ENCODE data around the gene DOK4. TPM values are rescaled to one million over a fixed set of nuclear protein-coding genes. Genes with fewer than 3 reads are reported as not detected.

Gene DOK4
- total RNA-seq, 2 donors from 2014 or later, result 1.8 to 2.6 TPM

GRCh38 chr16:57514791-57515600, 28.7 kb upstream of the DOK4 start:
- no peak overlapping the region for H3K4me3 Mint-ChIP-seq
- DNase-seq, result no peak
- no peak for ATAC-seq
- H3K4me1 Mint-ChIP-seq, result peaks cover 9% of the 10 kb centered on the region
- H3K27me3 Mint-ChIP-seq, result no peaks in the 10 kb centered on the region
- no peaks in the 10 kb centered on the region for H3K9me3 ChIP-seq (ENCODE audit: control insufficient read depth, low read length, poor library complexity, severe bottlenecking)
- H3K36me3 Mint-ChIP-seq (ENCODE audit: low read depth), result peaks cover 6% of the 10 kb centered on the region
- no peak overlapping the region for H3K27ac Mint-ChIP-seq

- no peaks in the 10 kb centered on the region for H3K27me3 Mint-ChIP-seq
- H3K9me3 ChIP-seq (ENCODE audit: control insufficient read depth, low read length, poor library complexity, severe bottlenecking), result no peaks in the 10 kb centered on the region
Observed at GRCh38 chr16:57514371-57514770, 28.1 kb upstream of the DOK4 start.

GRCh38 chr16:57513371-57514102, 27.2 kb upstream of the DOK4 start:
- Mint-ChIP-seq H3K27me3 (no peaks in the 10 kb centered on the region), H3K27ac (no peak overlapping the region), H3K4me3 (no peak overlapping the region), H3K36me3 (ENCODE audit: low read depth) (peaks cover 6% of the 10 kb centered on the region), H3K4me1 (peaks cover 5% of the 10 kb centered on the region)
- ATAC-seq, result no peak
- DNase-seq, result no peak
- no peaks in the 10 kb centered on the region for H3K9me3 ChIP-seq (ENCODE audit: control insufficient read depth, low read length, poor library complexity, severe bottlenecking)

More at GRCh38 chr16:57514371-57514770, 28.1 kb upstream of the DOK4 start:
- ATAC-seq, result no peak
- Mint-ChIP-seq H3K27ac (no peak overlapping the region), H3K36me3 (ENCODE audit: low read depth) (peaks cover 6% of the 10 kb centered on the region), H3K4me1 (peaks cover 9% of the 10 kb centered on the region), H3K4me3 (no peak overlapping the region)
- DNase-seq, result no peak

GRCh38 chr16:57512296-57513001, 26.2 kb upstream of the DOK4 start:
- ATAC-seq (no peak), DNase-seq (no peak)
- no peak overlapping the region for H3K4me3 Mint-ChIP-seq
- no peaks in the 10 kb centered on the region for H3K27me3 Mint-ChIP-seq
- H3K4me1 Mint-ChIP-seq, result peaks cover 5% of the 10 kb centered on the region
- no peak overlapping the region for H3K27ac Mint-ChIP-seq
- no peaks in the 10 kb centered on the region for H3K9me3 ChIP-seq (ENCODE audit: control insufficient read depth, low read length, poor library complexity, severe bottlenecking)
- peaks cover 6% of the 10 kb centered on the region for H3K36me3 Mint-ChIP-seq (ENCODE audit: low read depth)

GRCh38 chr16:57510016-57510871, 24.0 kb upstream of the DOK4 start:
- Mint-ChIP-seq H3K27ac (no peak overlapping the region), H3K27me3 (no peaks in the 10 kb centered on the region), H3K4me3 (no peak overlapping the region), H3K4me1 (no peaks in the 10 kb centered on the region), H3K36me3 (ENCODE audit: low read depth) (peaks cover 2% of the 10 kb centered on the region)
- DNase-seq (no peak), ATAC-seq (no peak)
- H3K9me3 ChIP-seq (ENCODE audit: control insufficient read depth, low read length, poor library complexity, severe bottlenecking), result no peaks in the 10 kb centered on the region

- H3K4me3 Mint-ChIP-seq, result no peak overlapping the region
- no peaks in the 10 kb centered on the region for H3K27me3 Mint-ChIP-seq
- no peak for ATAC-seq
- H3K36me3 Mint-ChIP-seq (ENCODE audit: low read depth), result peaks cover 2% of the 10 kb centered on the region
- no peaks in the 10 kb centered on the region for H3K9me3 ChIP-seq (ENCODE audit: control insufficient read depth, low read length, poor library complexity, severe bottlenecking)
- no peak overlapping the region for H3K27ac Mint-ChIP-seq
- no peak for DNase-seq
- H3K4me1 Mint-ChIP-seq, result no peaks in the 10 kb centered on the region
Observed at GRCh38 chr16:57509231-57509923, 23.1 kb upstream of the DOK4 start.

GRCh38 chr16:57508035-57508425, 21.7 kb upstream of the DOK4 start:
- no peaks in the 10 kb centered on the region for H3K27me3 Mint-ChIP-seq
- no peak overlapping the region for H3K4me3 Mint-ChIP-seq
- no peak for ATAC-seq
- H3K9me3 ChIP-seq (ENCODE audit: control insufficient read depth, low read length, poor library complexity, severe bottlenecking), result no peaks in the 10 kb centered on the region
- no peaks in the 10 kb centered on the region for H3K4me1 Mint-ChIP-seq
- peaks cover 2% of the 10 kb centered on the region for H3K36me3 Mint-ChIP-seq (ENCODE audit: low read depth)
- no peak for DNase-seq
- H3K27ac Mint-ChIP-seq, result no peak overlapping the region

- Mint-ChIP-seq H3K36me3 (ENCODE audit: low read depth) (peaks cover 2% of the 10 kb centered on the region), H3K27ac (no peak overlapping the region), H3K4me3 (no peak overlapping the region), H3K27me3 (no peaks in the 10 kb centered on the region), H3K4me1 (no peaks in the 10 kb centered on the region)
- ATAC-seq (no peak), DNase-seq (no peak)
- no peaks in the 10 kb centered on the region for H3K9me3 ChIP-seq (ENCODE audit: control insufficient read depth, low read length, poor library complexity, severe bottlenecking)
Observed at GRCh38 chr16:57507136-57508034, 21.1 kb upstream of the DOK4 start.

- DNase-seq (no peak), ATAC-seq (no peak)
- Mint-ChIP-seq H3K4me3 (no peak overlapping the region), H3K27ac (no peak overlapping the region), H3K27me3 (no peaks in the 10 kb centered on the region), H3K36me3 (ENCODE audit: low read depth) (no peaks in the 10 kb centered on the region), H3K4me1 (peaks cover 6% of the 10 kb centered on the region)
- no peaks in the 10 kb centered on the region for H3K9me3 ChIP-seq (ENCODE audit: control insufficient read depth, low read length, poor library complexity, severe bottlenecking)
Observed at GRCh38 chr16:57505169-57505568, 18.9 kb upstream of the DOK4 start.

GRCh38 chr16:57504491-57504890, 18.2 kb upstream of the DOK4 start:
- Mint-ChIP-seq H3K27me3 (no peaks in the 10 kb centered on the region), H3K27ac (no peak overlapping the region)
- ATAC-seq, result no peak

GRCh38 chr16:57504001-57504400, 17.7 kb upstream of the DOK4 start:
- Mint-ChIP-seq H3K4me3 (no peak overlapping the region), H3K27ac (no peak overlapping the region)

More at GRCh38 chr16:57504491-57504890, 18.2 kb upstream of the DOK4 start:
- peaks cover 6% of the 10 kb centered on the region for H3K4me1 Mint-ChIP-seq
- no peaks in the 10 kb centered on the region for H3K36me3 Mint-ChIP-seq (ENCODE audit: low read depth)
- H3K4me3 Mint-ChIP-seq, result no peak overlapping the region
- DNase-seq, result no peak
- H3K9me3 ChIP-seq (ENCODE audit: control insufficient read depth, low read length, poor library complexity, severe bottlenecking), result no peaks in the 10 kb centered on the region

More at GRCh38 chr16:57504001-57504400, 17.7 kb upstream of the DOK4 start:
- no peaks in the 10 kb centered on the region for H3K9me3 ChIP-seq (ENCODE audit: control insufficient read depth, low read length, poor library complexity, severe bottlenecking)
- no peak for ATAC-seq
- peaks cover 6% of the 10 kb centered on the region for H3K4me1 Mint-ChIP-seq
- H3K36me3 Mint-ChIP-seq (ENCODE audit: low read depth), result no peaks in the 10 kb centered on the region
- peaks cover 2% of the 10 kb centered on the region for H3K27me3 Mint-ChIP-seq
- no peak for DNase-seq

All from T-helper 17 cell (primary cell).